Measurements from ENCODE around the gene VIM. TPM values are rescaled to one million over a fixed set of nuclear protein-coding genes. Genes with fewer than 3 reads are reported as not detected.

VIM gene
- total and polyA plus RNA-seq, 2 experiments from 2014 or later = 131 to 228 TPM

- no peak for TF ChIP-seq REST (IDR thresholded peaks at IDR 0.05; ENCODE audit: unreplicated experiment)
- no peak for TF ChIP-seq ETS1 (IDR thresholded peaks at IDR 0.05)
- TF ChIP-seq STAT1 (IDR thresholded peaks at IDR 0.05; ENCODE audit: unreplicated experiment) = no peak
- no peak for TF ChIP-seq ZNF331 (CRISPR knock-in tag; IDR thresholded peaks at IDR 0.05; ENCODE audit: low read depth)
- TF ChIP-seq JUNB (IDR thresholded peaks at IDR 0.05; ENCODE audit: unreplicated experiment) = no peak
Observed at GRCh38 chr10:17190602-17191001, 37.4 kb upstream of the VIM start (continued).

- DNase-seq (ENCODE audit: low spot score) (no peak), ATAC-seq (no peak)
- H3K27me3 ChIP-seq (ENCODE audit: insufficient read depth) = no peaks in the 10 kb centered on the region
- peaks cover 28% of the 10 kb centered on the region for H3K4me1 ChIP-seq (ENCODE audit: insufficient read depth)
- H3K27ac Mint-ChIP-seq = no peak overlapping the region
- no peak overlapping the region for H3K4me2 ChIP-seq
- H3K79me2 ChIP-seq (replicated peaks; ENCODE audit: insufficient read depth) = peaks cover 77% of the 10 kb centered on the region
- peaks cover 1% of the 10 kb centered on the region for H3K27me3 Mint-ChIP-seq (ENCODE audit: insufficient read depth, low read depth, poor library complexity)
- TF ChIP-seq REST (IDR thresholded peaks at IDR 0.05; ENCODE audit: unreplicated experiment) (no peak), NANOG (IDR thresholded peaks at IDR 0.05; ENCODE audit: borderline replicate concordance) (no peak), ZNF462 (CRISPR knock-in tag; IDR thresholded peaks at IDR 0.05) (no peak), POLR2AphosphoS5 (IDR thresholded peaks at IDR 0.05; ENCODE audit: low read depth) (no peak)
- no peaks in the 10 kb centered on the region for H4K20me1 ChIP-seq (replicated peaks; ENCODE audit: insufficient read depth)
- H3K4me3 Mint-ChIP-seq = no peak overlapping the region
- H3K9me2 ChIP-seq (ENCODE audit: insufficient read depth) = no peaks in the 10 kb centered on the region
- no peaks in the 10 kb centered on the region for H3K36me3 ChIP-seq (ENCODE audit: insufficient read depth)
- H3K27ac ChIP-seq (ENCODE audit: low read depth) = no peak overlapping the region
- no peaks in the 10 kb centered on the region for H3F3A ChIP-seq (replicated peaks; ENCODE audit: low read depth)
- H2AFZ ChIP-seq = no peak overlapping the region
- H3K9me3 Mint-ChIP-seq = peaks cover 3% of the 10 kb centered on the region; the same call in 1 of the 3 replicates
- H3K4me3 ChIP-seq = no peak overlapping the region
- peaks cover 36% of the 10 kb centered on the region for H3K4me1 Mint-ChIP-seq
- peaks cover 4% of the 10 kb centered on the region; the same call in 2 of the 3 replicates for H3K36me3 Mint-ChIP-seq (ENCODE audit: low read depth)
Observed at GRCh38 chr10:17195083-17195482, 33.0 kb upstream of the VIM start.
